Measurements from ENCODE around the gene TGFA.

Gene TGFA

DNA sequence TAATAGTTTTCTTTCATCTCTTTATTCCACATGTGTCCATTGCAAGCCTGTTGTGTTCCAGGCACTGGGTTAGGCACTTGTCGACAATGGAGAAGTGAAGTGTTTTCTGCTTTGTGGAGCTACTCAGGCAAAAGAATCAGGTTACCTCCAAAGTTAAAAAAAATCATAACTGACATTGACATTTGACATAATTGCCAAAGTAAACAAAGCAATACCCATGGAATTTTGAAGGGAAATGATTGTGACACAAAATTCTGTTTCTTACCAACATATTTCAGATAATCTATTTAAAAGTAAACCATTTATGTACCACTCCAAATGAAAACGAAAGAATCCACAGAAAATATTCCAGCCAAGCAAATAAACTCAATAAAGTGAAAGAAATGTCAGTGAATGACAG, 6.4 kb upstream of the TGFA start:
- Histone ChIP-seq H4K20me1 (ENCODE audit: insufficient read depth, low read length, poor library complexity, severe bottlenecking) (no peaks in the 10 kb centered on the region), H3K4me1 (ENCODE audit: insufficient read depth, low read length, poor library complexity, severe bottlenecking) (peaks cover 17% of the 10 kb centered on the region), H3F3A (ENCODE audit: low read depth) (no peaks in the 10 kb centered on the region), H3K4me3 (ENCODE audit: low read length, poor library complexity, severe bottlenecking) (no peak overlapping the region), H3K9me2 (replicated peaks; ENCODE audit: low read depth, low read length) (no peaks in the 10 kb centered on the region), H3K36me3 (ENCODE audit: insufficient read depth, low read length) (no peaks in the 10 kb centered on the region), H3K27me3 (ENCODE audit: insufficient read depth, low read length, poor library complexity, severe bottlenecking) (no peaks in the 10 kb centered on the region), H3K9ac (ENCODE audit: low read depth, low read length, poor library complexity, severe bottlenecking) (no peak overlapping the region), H3K9me3 (ENCODE audit: insufficient read depth, low read depth, low read length) (no peaks in the 10 kb centered on the region), H2AFZ (ENCODE audit: low read length) (no peak overlapping the region), H3K4me2 (ENCODE audit: low read depth, low read length, poor library complexity, severe bottlenecking) (no peak overlapping the region), H3K79me2 (ENCODE audit: insufficient read depth, low read length) (no peaks in the 10 kb centered on the region)
- TF ChIP-seq, protein P1, sequence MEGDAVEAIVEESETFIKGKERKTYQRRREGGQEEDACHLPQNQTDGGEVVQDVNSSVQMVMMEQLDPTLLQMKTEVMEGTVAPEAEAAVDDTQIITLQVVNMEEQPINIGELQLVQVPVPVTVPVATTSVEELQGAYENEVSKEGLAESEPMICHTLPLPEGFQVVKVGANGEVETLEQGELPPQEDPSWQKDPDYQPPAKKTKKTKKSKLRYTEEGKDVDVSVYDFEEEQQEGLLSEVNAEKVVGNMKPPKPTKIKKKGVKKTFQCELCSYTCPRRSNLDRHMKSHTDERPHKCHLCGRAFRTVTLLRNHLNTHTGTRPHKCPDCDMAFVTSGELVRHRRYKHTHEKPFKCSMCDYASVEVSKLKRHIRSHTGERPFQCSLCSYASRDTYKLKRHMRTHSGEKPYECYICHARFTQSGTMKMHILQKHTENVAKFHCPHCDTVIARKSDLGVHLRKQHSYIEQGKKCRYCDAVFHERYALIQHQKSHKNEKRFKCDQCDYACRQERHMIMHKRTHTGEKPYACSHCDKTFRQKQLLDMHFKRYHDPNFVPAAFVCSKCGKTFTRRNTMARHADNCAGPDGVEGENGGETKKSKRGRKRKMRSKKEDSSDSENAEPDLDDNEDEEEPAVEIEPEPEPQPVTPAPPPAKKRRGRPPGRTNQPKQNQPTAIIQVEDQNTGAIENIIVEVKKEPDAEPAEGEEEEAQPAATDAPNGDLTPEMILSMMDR (conservative IDR thresholded peaks at IDR 0.05; ENCODE audit: low read length) = no peak
- TF ChIP-seq EZH2phosphoT487 (IDR thresholded peaks at IDR 0.05; ENCODE audit: borderline replicate concordance) = no peak

GRCh38 chr2:70558195-70558808, 4.7 kb upstream of the TGFA start:
- Histone ChIP-seq H3K9me3 (ENCODE audit: insufficient read depth, low read depth, low read length) (no peaks in the 10 kb centered on the region), H3K27me3 (ENCODE audit: insufficient read depth, low read length, poor library complexity, severe bottlenecking) (no peaks in the 10 kb centered on the region), H3K36me3 (ENCODE audit: insufficient read depth, low read length) (no peaks in the 10 kb centered on the region), H3K79me2 (ENCODE audit: insufficient read depth, low read length) (no peaks in the 10 kb centered on the region), H3K9ac (ENCODE audit: low read depth, low read length, poor library complexity, severe bottlenecking) (no peak overlapping the region), H2AFZ (ENCODE audit: low read length) (0 out of 2 replicates have a peak overlapping the region, but pooled peaks have one; percentile 3), H3K4me2 (ENCODE audit: low read depth, low read length, poor library complexity, severe bottlenecking) (no peak overlapping the region), H4K20me1 (ENCODE audit: insufficient read depth, low read length, poor library complexity, severe bottlenecking) (no peaks in the 10 kb centered on the region), H3K4me1 (ENCODE audit: insufficient read depth, low read length, poor library complexity, severe bottlenecking) (peaks cover 27% of the 10 kb centered on the region), H3K4me3 (ENCODE audit: low read length, poor library complexity, severe bottlenecking) (no peak overlapping the region), H3K9me2 (replicated peaks; ENCODE audit: low read depth, low read length) (no peaks in the 10 kb centered on the region), H3F3A (ENCODE audit: low read depth) (no peaks in the 10 kb centered on the region)
- no peak for TF ChIP-seq EZH2phosphoT487 (IDR thresholded peaks at IDR 0.05; ENCODE audit: borderline replicate concordance)
- TF ChIP-seq, protein P1 (conservative IDR thresholded peaks at IDR 0.05; ENCODE audit: low read length) = peak; percentile 43

DNA sequence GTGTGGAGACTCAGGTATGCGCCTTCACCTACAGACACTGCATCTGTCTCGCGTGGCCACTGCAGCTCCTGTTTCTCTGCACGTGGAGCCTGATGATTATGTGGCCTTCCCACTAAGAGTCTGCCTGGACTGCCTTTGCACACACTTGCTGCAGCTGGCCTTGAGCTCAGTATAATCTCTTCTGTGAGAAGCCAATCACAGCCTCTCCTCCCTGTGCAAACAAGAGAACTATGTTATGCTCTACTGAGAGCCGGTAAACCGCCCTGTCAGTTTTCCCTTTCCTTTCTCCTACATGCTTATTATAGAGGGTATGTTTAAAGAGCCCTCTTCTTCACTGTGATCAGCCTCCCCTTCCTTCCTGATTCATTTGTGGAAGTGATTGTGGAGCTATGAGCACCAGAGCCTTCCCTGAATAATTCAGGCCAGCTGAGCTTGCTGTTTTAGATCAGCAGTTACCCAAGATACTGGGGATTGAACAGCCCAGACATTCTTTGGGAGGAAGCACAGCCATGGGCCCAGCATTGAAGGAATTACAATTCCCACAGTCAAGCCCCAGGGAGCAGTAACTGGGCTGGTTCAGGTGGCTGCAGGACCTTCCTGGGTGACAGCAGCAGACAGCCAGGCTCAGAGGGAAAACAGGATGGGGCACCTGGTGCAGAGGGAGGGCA, 3.7 kb upstream of the TGFA start:
- Histone ChIP-seq H3K4me3 (ENCODE audit: low read length, poor library complexity, severe bottlenecking) (no peak overlapping the region), H3K9ac (ENCODE audit: low read depth, low read length, poor library complexity, severe bottlenecking) (no peak overlapping the region), H3K4me2 (ENCODE audit: low read depth, low read length, poor library complexity, severe bottlenecking) (no peak overlapping the region), H3F3A (ENCODE audit: low read depth) (peaks cover under 1% of the 10 kb centered on the region; the same call in 1 of the 2 replicates), H3K79me2 (ENCODE audit: insufficient read depth, low read length) (0 out of 2 replicates have a peak, but pooled peaks cover 6% of the 10 kb centered on the region), H3K9me2 (replicated peaks; ENCODE audit: low read depth, low read length) (no peaks in the 10 kb centered on the region), H3K27me3 (ENCODE audit: insufficient read depth, low read length, poor library complexity, severe bottlenecking) (no peaks in the 10 kb centered on the region), H3K36me3 (ENCODE audit: insufficient read depth, low read length) (no peaks in the 10 kb centered on the region), H3K9me3 (ENCODE audit: insufficient read depth, low read depth, low read length) (no peaks in the 10 kb centered on the region), H4K20me1 (ENCODE audit: insufficient read depth, low read length, poor library complexity, severe bottlenecking) (no peaks in the 10 kb centered on the region), H3K4me1 (ENCODE audit: insufficient read depth, low read length, poor library complexity, severe bottlenecking) (peaks cover 36% of the 10 kb centered on the region), H2AFZ (ENCODE audit: low read length) (no peak overlapping the region)
- TF ChIP-seq EZH2phosphoT487 (IDR thresholded peaks at IDR 0.05; ENCODE audit: borderline replicate concordance) = no peak
- TF ChIP-seq, protein P1 (conservative IDR thresholded peaks at IDR 0.05; ENCODE audit: low read length) = no peak
